ENCODE measurements around the gene CEMIP.
"Not testable (repeated sequence)": the region's sequence is repeated elsewhere in the genome, so short reads cannot be mapped to it uniquely, and the experiment has no call there.

Gene CEMIP

GRCh38 chr15:80958818-80959495, 179.8 kb downstream of the CEMIP start:
- FAIRE-seq: no peak

- FAIRE-seq: not testable (repeated sequence)
Observed at GRCh38 chr15:80965454-80965853, 186.3 kb downstream of the CEMIP start.

GRCh38 chr15:80966431-80967197, 187.4 kb downstream of the CEMIP start:
- FAIRE-seq: no peak

GRCh38 chr15:80967451-80967850, 188.3 kb downstream of the CEMIP start:
- FAIRE-seq: no peak

DNA sequence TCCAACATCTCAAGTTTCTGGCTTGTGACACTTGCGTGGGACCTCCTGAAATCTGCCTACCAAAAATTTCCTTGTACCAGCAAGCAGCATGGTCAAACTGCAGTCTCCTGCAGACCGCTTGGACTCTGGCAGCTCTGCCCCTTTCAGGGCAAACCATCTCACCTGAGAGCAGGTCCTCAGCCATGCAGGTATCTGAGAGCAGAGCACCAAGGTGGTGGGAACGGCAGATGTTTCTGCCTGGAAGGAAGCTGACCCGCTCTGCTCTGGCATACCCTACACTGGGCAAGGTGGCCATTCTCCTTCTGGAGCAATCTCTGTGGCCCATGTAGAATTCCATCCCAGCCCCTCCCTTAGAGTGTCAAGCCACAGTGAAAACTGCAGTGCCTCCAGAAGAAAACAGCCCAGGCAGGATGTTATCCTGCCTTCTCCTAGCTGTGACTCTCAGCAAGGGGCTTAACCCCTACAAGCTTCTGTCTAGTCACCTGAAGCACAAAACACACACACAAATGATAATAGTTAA, 188.9 kb downstream of the CEMIP start:
- no peak for FAIRE-seq

DNA sequence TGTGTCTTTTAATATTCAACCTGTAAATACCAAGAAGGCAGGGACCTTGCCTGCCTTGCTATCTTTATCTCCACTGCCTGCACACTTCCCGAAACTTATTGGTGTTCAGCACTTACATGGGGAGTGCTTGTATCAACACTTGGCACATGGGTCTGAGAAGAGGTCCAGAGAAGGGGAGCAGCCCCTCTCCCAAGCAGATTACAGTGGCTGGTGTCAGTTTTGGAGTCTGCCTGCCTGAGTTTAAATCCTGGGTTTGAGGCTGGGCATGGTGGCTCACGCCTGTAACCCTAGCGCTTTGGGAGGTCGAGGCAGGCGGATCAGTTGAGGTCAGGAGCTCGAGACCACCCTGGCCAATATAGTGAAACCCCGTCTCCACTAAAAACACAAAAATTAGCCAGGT, 190.1 kb downstream of the CEMIP start:
- no peak for FAIRE-seq

GRCh38 chr15:80970018-80970657, 191.0 kb downstream of the CEMIP start:
- no peak for FAIRE-seq

GRCh38 chr15:80970658-80971057, 191.5 kb downstream of the CEMIP start:
- no peak for FAIRE-seq

GRCh38 chr15:80971143-80971542, 192.0 kb downstream of the CEMIP start:
- FAIRE-seq: no peak

DNA sequence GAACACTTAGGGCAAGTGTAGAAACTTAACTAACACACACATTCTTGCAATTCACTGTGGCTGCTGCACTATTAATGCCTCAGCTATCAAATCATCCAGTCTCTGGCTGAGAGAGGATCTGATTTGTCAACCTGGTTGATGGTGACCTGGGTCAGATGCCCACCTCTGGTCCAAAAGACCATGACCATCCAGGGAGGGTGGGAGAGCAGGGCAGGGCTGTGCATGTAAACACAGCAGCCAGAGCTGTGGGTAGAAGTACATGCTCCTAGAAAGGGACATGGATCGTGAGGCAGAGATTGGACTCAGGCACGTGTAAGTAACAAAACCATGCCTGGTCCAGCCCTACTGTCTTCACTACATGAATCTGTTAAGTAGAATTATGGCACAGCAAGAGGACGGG, 193.1 kb downstream of the CEMIP start:
- FAIRE-seq: no peak

DNA sequence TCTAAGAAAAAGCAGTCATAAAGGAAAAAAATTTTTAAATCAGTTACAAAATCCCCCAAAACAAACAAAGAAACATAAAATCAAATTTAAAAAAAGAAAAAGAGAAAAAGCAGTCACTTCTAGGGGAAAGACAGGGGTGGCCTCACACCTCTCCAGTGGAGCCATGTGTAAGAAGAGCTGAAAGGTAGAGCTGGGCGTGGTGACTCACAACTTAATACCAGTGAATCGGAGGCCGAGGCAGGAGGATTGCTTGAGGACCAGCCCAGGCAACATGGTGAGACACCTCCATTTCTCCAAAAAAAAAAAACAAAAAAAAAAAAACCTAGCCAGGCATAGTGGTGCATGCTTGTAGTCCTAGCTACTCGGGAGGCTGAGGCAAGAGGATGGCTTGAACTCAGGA, 195.7 kb downstream of the CEMIP start:
- FAIRE-seq: no peak

- FAIRE-seq: no peak
Observed at GRCh38 chr15:80976851-80977250, 197.7 kb downstream of the CEMIP start.

DNA sequence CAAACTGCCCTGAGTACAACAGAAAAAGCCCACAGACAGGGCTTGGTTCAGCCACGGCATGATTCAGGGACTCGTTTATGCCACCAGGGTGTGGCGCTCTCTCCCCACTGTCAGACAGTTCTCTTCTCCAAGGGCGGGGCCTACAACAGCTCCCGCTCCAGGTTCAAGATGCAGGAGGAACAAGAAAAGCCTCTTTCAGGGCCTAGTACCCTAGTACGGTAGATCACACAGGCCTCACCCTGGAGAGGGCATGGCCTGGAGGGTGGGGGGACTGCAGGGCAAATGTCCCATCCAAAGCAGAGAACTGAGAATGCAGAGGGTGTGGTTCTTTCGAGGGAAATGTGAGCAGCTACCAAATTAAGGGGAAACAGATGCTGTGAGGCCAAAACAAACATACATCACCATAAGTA, 198.5 kb downstream of the CEMIP start:
- FAIRE-seq: no peak

DNA sequence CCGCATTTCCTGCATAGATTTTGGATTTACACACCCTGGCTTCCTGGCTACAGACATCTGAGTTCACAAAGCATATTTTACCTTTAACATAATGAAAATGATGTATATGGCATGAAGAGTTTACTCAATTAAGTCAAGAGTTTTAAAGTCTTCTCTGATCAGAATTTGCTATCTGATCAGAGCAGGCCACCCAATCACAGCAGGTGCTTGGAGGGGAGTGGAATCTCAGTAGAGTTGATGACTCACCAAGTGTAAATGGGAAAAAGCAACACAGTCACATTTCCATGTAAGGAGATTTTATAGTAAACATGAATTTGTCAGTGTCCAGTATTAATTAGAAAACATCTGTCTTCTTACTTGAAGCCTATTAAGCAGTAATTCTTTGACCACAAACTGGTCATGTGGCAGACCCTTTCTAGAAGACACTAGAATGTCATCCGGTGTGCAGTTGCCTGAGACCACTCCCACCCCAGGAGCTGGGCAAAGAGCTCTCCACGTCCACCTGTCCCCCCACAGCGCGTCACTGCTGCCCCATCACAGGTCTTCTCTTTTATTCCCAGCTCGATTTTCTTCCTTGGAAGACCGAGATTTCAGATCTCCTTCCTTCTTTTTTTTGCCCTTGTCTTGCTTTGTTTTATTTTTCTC, 199.6 kb downstream of the CEMIP start:
- no peak for FAIRE-seq

GRCh38 chr15:80979538-80980200, 200.5 kb downstream of the CEMIP start:
- FAIRE-seq: no peak

DNA sequence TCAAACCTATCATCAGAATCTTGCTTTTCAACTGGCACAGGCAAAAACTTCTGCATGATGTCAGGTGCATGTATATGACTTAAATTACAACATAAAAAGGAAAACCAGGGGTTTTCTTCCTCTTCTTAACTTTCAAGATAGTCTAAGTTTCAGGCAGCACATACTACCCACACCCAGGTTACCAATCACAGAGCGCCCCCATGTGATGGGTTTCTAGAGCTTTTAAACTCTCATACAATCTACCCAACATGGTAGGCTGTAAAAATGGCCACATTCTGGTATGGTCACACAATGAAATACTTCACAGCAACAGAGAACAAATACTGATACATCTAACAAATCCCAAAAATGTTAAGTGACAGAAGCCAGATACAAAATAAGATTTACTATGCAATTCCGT, 203.0 kb downstream of the CEMIP start:
- FAIRE-seq: no peak

DNA sequence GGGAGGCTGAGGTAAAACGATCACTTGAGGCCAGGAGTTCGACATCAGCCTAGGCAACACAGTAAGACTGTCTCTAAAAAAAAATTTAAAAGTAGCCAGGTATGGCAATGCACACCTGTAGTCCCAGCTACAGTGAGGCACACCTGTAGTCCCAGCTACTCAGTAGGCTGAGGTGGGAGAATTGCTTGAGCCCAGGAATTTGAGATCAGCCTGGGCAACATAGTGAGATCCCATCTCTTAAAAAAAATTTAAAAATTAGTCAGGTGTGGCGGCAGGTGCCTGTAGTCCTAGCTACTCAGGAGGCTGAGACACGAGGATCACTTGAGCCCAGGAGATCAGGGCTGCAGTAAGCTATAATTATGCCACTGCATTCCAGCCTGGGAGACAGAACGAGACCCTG, 203.7 kb downstream of the CEMIP start:
- no peak for FAIRE-seq

GRCh38 chr15:80984856-80985255, 205.7 kb downstream of the CEMIP start:
- no peak for FAIRE-seq

DNA sequence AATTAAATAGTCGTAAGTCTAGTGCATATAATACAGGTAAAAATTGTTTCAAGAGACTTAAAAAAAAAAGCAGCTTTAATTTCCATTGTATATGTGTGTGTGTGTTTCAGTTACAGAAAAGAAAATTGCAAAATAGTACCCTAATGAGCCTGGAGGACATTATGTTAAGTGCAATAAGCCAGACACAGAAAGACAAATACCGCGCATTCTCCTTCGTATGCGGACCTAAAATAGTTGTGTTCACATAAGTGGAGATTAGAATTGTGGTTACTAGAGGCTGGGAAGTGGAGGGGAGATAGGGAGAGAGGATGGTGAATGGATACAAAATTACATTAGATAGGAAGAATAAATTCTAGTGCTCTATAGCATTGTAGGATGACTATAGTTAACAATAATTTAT, 206.8 kb downstream of the CEMIP start:
- FAIRE-seq: no peak

- FAIRE-seq: no peak
Observed at GRCh38 chr15:80986487-80986886, 207.3 kb downstream of the CEMIP start.

GRCh38 chr15:80988148-80988796, 209.1 kb downstream of the CEMIP start:
- FAIRE-seq: no peak

- FAIRE-seq: no peak
Observed at GRCh38 chr15:80989081-80989517, 209.9 kb downstream of the CEMIP start.
